K562 (cell line): ENCODE data around the gene MYLK4. TPM values are rescaled to one million over a fixed set of nuclear protein-coding genes. Genes with fewer than 3 reads are reported as not detected.

ENCODE experiments used
- AFF4 ChIP-seq: sonication (generic); formaldehyde crosslinking; IDR thresholded peaks from 2 replicates; pipeline ENCODE4 v1.8.0; 2023; ENCODE audit warnings: mild to moderate bottlenecking, missing genetic modification reagents
- ATF2 ChIP-seq: sonication (generic); formaldehyde crosslinking; IDR thresholded peaks from 2 replicates; pipeline ENCODE4 v1.8.1; 2022; ENCODE audit warnings: missing genetic modification reagents
- CBX5 ChIP-seq: IDR thresholded peaks from 2 replicates; pipeline ENCODE4 v1.6.1; 2014; ENCODE audit warnings: low read depth, borderline replicate concordance
- CXXC5 ChIP-seq: fragments of 250-450 bp; sonication (Bioruptor Pico); IDR thresholded peaks from 2 replicates; pipeline ENCODE4 v1.8.0; 2022; ENCODE audit warnings: inconsistent platforms, mild to moderate bottlenecking, moderate library complexity
- E2F1 ChIP-seq: sonication (generic); formaldehyde crosslinking; IDR thresholded peaks from 2 replicates; pipeline ENCODE4 v1.8.1; 2023; ENCODE audit warnings: mild to moderate bottlenecking, missing genetic modification reagents, moderate library complexity
- FOXP1 ChIP-seq: sonication (generic); formaldehyde crosslinking; IDR thresholded peaks from 2 replicates; pipeline ENCODE4 v1.8.0; 2022; ENCODE audit warnings: mild to moderate bottlenecking, missing genetic modification reagents
- HMG20B ChIP-seq: fragments of 250-450 bp; sonication (Bioruptor Pico); IDR thresholded peaks from 2 replicates; pipeline ENCODE4 v1.5.0; 2021; ENCODE audit warnings: mild to moderate bottlenecking
- KDM2B ChIP-seq: fragments of 250-450 bp; sonication (Bioruptor Pico); IDR thresholded peaks from 2 replicates; pipeline ENCODE4 v1.8.0; 2021; ENCODE audit warnings: mild to moderate bottlenecking, moderate library complexity
- LCOR ChIP-seq: sonication (generic); formaldehyde crosslinking; IDR thresholded peaks from 2 replicates; pipeline ENCODE4 v1.8.0; 2022; ENCODE audit warnings: mild to moderate bottlenecking, missing genetic modification reagents
- MBD2 ChIP-seq: sonication (generic); IDR thresholded peaks from 2 replicates; pipeline ENCODE4 v1.6.1; 2016; ENCODE audit warnings: low read depth, borderline replicate concordance
- MLLT1 ChIP-seq, 2 experiments: fragments of 450-650 bp; IDR thresholded peaks; 2 replicates each; pipeline ENCODE4 v1.6.1; 2016
- NFIC ChIP-seq: fragments of 450-650 bp; IDR thresholded peaks from 2 replicates; pipeline ENCODE4 v1.6.1; 2017; ENCODE audit warnings: mild to moderate bottlenecking, inconsistent platforms
- PTRF ChIP-seq: fragments of 450-650 bp; IDR thresholded peaks from 2 replicates; pipeline ENCODE4 v1.6.1; 2016; ENCODE audit warnings: mild to moderate bottlenecking, missing genetic modification characterization, missing compliant biosample characterization
- SAFB ChIP-seq: fragments of 200-400 bp; formaldehyde crosslinking; IDR thresholded peaks from 2 replicates; pipeline ENCODE4 v1.6.1; 2017; ENCODE audit warnings: low read depth, low read length, borderline replicate concordance
- SMAD1 ChIP-seq: fragments of 150-350 bp; IDR thresholded peaks from 2 replicates; pipeline ENCODE4 v1.6.1; 2014; ENCODE audit warnings: low read length, low read depth; ENCODE audit not compliant: partially characterized antibody
- SMARCB1 ChIP-seq: IDR thresholded peaks from 2 replicates; pipeline ENCODE4 v1.6.1; 2011; ENCODE audit warnings: improper control_type of control experiment, low read depth; ENCODE audit not compliant: insufficient read length
- SNIP1 ChIP-seq: fragments of 450-650 bp; IDR thresholded peaks from 2 replicates; pipeline ENCODE4 v1.7.1; 2017; ENCODE audit warnings: low read depth, mild to moderate bottlenecking
- SP1 ChIP-seq: sonication (generic); formaldehyde crosslinking; IDR thresholded peaks from 2 replicates; pipeline ENCODE4 v1.8.1; 2022; ENCODE audit warnings: mild to moderate bottlenecking, missing genetic modification reagents
- ZKSCAN8 ChIP-seq: fragments of 200-800 bp; sonication (Bioruptor generic); IDR thresholded peaks from 2 replicates; pipeline ENCODE4 v1.6.1; 2016; ENCODE audit warnings: missing genetic modification characterization, missing compliant biosample characterization
- ZNF212 ChIP-seq: fragments of 450-650 bp; formaldehyde crosslinking; IDR thresholded peaks from 2 replicates; pipeline ENCODE4 v1.4.0; 2020; ENCODE audit warnings: mild to moderate bottlenecking
- ZNF354B ChIP-seq: fragments of 250-450 bp; sonication (Bioruptor Pico); IDR thresholded peaks from 2 replicates; pipeline ENCODE4 v1.4.0; 2020
- ZNF583 ChIP-seq: fragments of 250-450 bp; sonication (Bioruptor Pico); IDR thresholded peaks from 2 replicates; pipeline ENCODE4 v1.4.0; 2020
- ZNF717 ChIP-seq: fragments of 250-450 bp; sonication (Bioruptor Pico); IDR thresholded peaks from 2 replicates; pipeline ENCODE4 v1.5.0; 2021
- ZSCAN32 ChIP-seq: fragments of 450-650 bp; formaldehyde crosslinking; IDR thresholded peaks from 2 replicates; pipeline ENCODE4 v1.4.0; 2020; ENCODE audit warnings: mild to moderate bottlenecking, moderate library complexity
- polyA plus RNA-seq, 8 experiments: library from polyadenylated mRNA; depleted of rRNA in 4 of 8; stranded (reverse) in 5 of 8; unstranded in 3 of 8; fragments of >200 nt; fragmentation: Nextera tagmentation in 2 of 8; fragmentation: Illumina TruSeq in 1 of 8; extraction: Ambion mirVana in 2 of 8; extraction: Trizol in 1 of 8; gene quantifications; 2 replicates each; pipeline versions ENCODE4 v1.2.1 to v1.2.3, GENCODE V29; 2011 to 2014; ENCODE audit warnings: inconsistent platforms in 1 of 8, missing spikeins in 1 of 8
- total RNA-seq, 7 experiments: library from RNA; depleted of rRNA in 6 of 7; stranded (reverse); fragments of >200 nt in 6 of 7; fragmentation: Illumina TruSeq in 2 of 7; extraction: Trizol in 2 of 7; gene quantifications; 2 replicates each; pipeline versions ENCODE4 v1.2.1 to v1.2.3, GENCODE V29; 2011 to 2021; ENCODE audit warnings: low replicate concordance in 1 of 7

The MYLK4 gene
- total and polyA plus RNA-seq, 9 of the 15 experiments (the other 6 are each of a cell fraction or from before 2014, with no cell fraction given): 0.01 to 0.15 (median 0.06) TPM

- TF ChIP-seq PTRF (no peak), CBX5 (no peak), CXXC5 (no peak), E2F1 (CRISPR knock-in tag) (no peak), SAFB (no peak), KDM2B (CRISPR knock-in tag) (no peak), SMAD1 (no peak), ZNF583 (CRISPR knock-in tag) (0 out of 2 replicates have a peak, but pooled peaks have one; percentile 61), FOXP1 (CRISPR knock-in tag) (no peak), SNIP1 (no peak), ZKSCAN8 (CRISPR knock-in tag) (no peak), MBD2 (no peak), LCOR (no peak), ZSCAN32 (CRISPR knock-in tag) (no peak), MLLT1 (IDR thresholded peaks at IDR 0.05) (no peak), ZNF717 (CRISPR knock-in tag) (no peak), ZNF354B (CRISPR knock-in tag) (no peak), SMARCB1 (no peak), NFIC (no peak), AFF4 (CRISPR knock-in tag) (no peak), ATF2 (CRISPR knock-in tag) (no peak), HMG20B (CRISPR knock-in tag) (no peak), SP1 (0 out of 2 replicates have a peak, but pooled peaks have one; percentile 10), ZNF212 (CRISPR knock-in tag) (0 out of 2 replicates have a peak, but pooled peaks have one; percentile 34)
Observed at GRCh38 chr6:2732503-2733089, 18.1 kb downstream of the MYLK4 start (continued).
